GM23338 (cell line): Measurements from ENCODE around the gene RAD51B. TPM values are rescaled to one million over a fixed set of nuclear protein-coding genes. Genes with fewer than 3 reads are reported as not detected.

Source experiments
- ATAC-seq: fragments of 200-7000 bp; cut with Tn5 transposase; 3 replicates; pipeline ENCODE4 v1.9.1; 2020
- DNase-seq: peaks from one replicate; pipeline ENCODE4 v3.0.0-alpha.2; 2015; ENCODE audit warnings: low spot score
- H2AFZ ChIP-seq: fragments of 200-600 bp; sonication (generic); 2 replicates; pipeline ENCODE4 v1.8.0; 2016; ENCODE audit warnings: antibody characterized with exemption, mild to moderate bottlenecking, moderate library complexity
- H3F3A ChIP-seq: fragments of 200-600 bp; sonication (generic); replicated peaks from 2 replicates; pipeline ENCODE4 v1.8.0; 2017; ENCODE audit warnings: antibody characterized with exemption, mixed run types, low read depth
- H3K27ac ChIP-seq: fragments of 200-600 bp; sonication (generic); 2 replicates; pipeline ENCODE4 v1.6.1; 2016; ENCODE audit warnings: low read depth
- H3K27me3 ChIP-seq: fragments of 200-600 bp; sonication (generic); 2 replicates; pipeline ENCODE4 v1.8.0; 2016; ENCODE audit warnings: mild to moderate bottlenecking, mixed run types, moderate library complexity; ENCODE audit not compliant: insufficient read depth
- H3K36me3 ChIP-seq: fragments of 200-600 bp; sonication (generic); 2 replicates; pipeline ENCODE4 v1.8.0; 2016; ENCODE audit warnings: mild to moderate bottlenecking; ENCODE audit not compliant: insufficient read depth
- H3K4me1 ChIP-seq: fragments of 200-600 bp; sonication (generic); 2 replicates; pipeline ENCODE4 v1.8.0; 2016; ENCODE audit warnings: mild to moderate bottlenecking, moderate library complexity; ENCODE audit not compliant: insufficient read depth
- H3K4me2 ChIP-seq: fragments of 200-600 bp; sonication (generic); 2 replicates; pipeline ENCODE4 v1.7.1; 2017; ENCODE audit warnings: mixed run types
- H3K4me3 ChIP-seq: fragments of 200-600 bp; sonication (generic); 2 replicates; pipeline ENCODE4 v1.6.1; 2016; ENCODE audit warnings: mixed run types
- H3K79me2 ChIP-seq: fragments of 200-600 bp; sonication (generic); replicated peaks from 2 replicates; pipeline ENCODE4 v1.8.0; 2017; ENCODE audit warnings: mild to moderate bottlenecking; ENCODE audit not compliant: insufficient read depth
- H3K9me2 ChIP-seq: fragments of 200-600 bp; sonication (generic); 2 replicates; pipeline ENCODE4 v1.8.0; 2017; ENCODE audit not compliant: insufficient read depth
- H4K20me1 ChIP-seq: fragments of 200-600 bp; sonication (generic); replicated peaks from 2 replicates; pipeline ENCODE4 v1.8.0; 2017; ENCODE audit warnings: mild to moderate bottlenecking; ENCODE audit not compliant: insufficient read depth
- H3K27ac Mint-ChIP-seq: 2 replicates; pipeline ENCODE4 v1.8.0; 2020; ENCODE audit warnings: inconsistent platforms, mild to moderate bottlenecking, moderate library complexity, mixed read lengths
- H3K27me3 Mint-ChIP-seq: 3 replicates; pipeline ENCODE4 v1.8.0; 2022; ENCODE audit warnings: low read depth, mild to moderate bottlenecking, moderate library complexity, mixed read lengths, inconsistent platforms; ENCODE audit not compliant: insufficient read depth, poor library complexity
- H3K36me3 Mint-ChIP-seq: 3 replicates; pipeline ENCODE4 v1.8.0; 2021; ENCODE audit warnings: low read depth, mild to moderate bottlenecking, inconsistent platforms, moderate library complexity, mixed read lengths
- H3K4me1 Mint-ChIP-seq: 3 replicates; pipeline ENCODE4 v1.8.0; 2020; ENCODE audit warnings: mild to moderate bottlenecking, inconsistent platforms, mixed read lengths
- H3K4me3 Mint-ChIP-seq: 3 replicates; pipeline ENCODE4 v1.8.0; 2021; ENCODE audit warnings: moderate library complexity, mild to moderate bottlenecking, inconsistent platforms, mixed read lengths
- H3K9me3 Mint-ChIP-seq: 3 replicates; pipeline ENCODE4 v1.8.0; 2020; ENCODE audit warnings: moderate library complexity, mild to moderate bottlenecking, inconsistent platforms, mixed read lengths
- CREB1 ChIP-seq: fragments of 250-450 bp; sonication (Bioruptor Pico); IDR thresholded peaks from 2 replicates; pipeline ENCODE4 v1.5.0; 2020; ENCODE audit warnings: low read depth, mild to moderate bottlenecking, moderate library complexity
- CTCF ChIP-seq, 2 experiments: fragments of 200-600 bp in 1 of 2; sonication (generic) in 1 of 2; conservative IDR thresholded peaks; 2 replicates each; pipeline versions ENCODE4 v1.5.1 to v1.6.1; 2016 to 2017; ENCODE audit warnings: antibody characterized with exemption in 2 of 2, low read depth in 2 of 2, mild to moderate bottlenecking in 2 of 2, moderate library complexity in 1 of 2
- ETS1 ChIP-seq: IDR thresholded peaks from 2 replicates; pipeline ENCODE4 v1.6.1; 2016; ENCODE audit warnings: antibody characterized with exemption
- EZH2phosphoT487 ChIP-seq: fragments of 200-600 bp; sonication (generic); IDR thresholded peaks from one replicate; pipeline ENCODE4 v1.8.1; 2018; ENCODE audit warnings: antibody characterized with exemption; ENCODE audit not compliant: unreplicated experiment
- JUNB ChIP-seq: IDR thresholded peaks from one replicate; pipeline ENCODE4 v1.6.1; 2016; ENCODE audit warnings: antibody characterized with exemption; ENCODE audit not compliant: unreplicated experiment
- NANOG ChIP-seq: IDR thresholded peaks from 2 replicates; pipeline ENCODE4 v1.6.1; 2016; ENCODE audit warnings: antibody characterized with exemption, borderline replicate concordance
- REST ChIP-seq: IDR thresholded peaks from one replicate; pipeline ENCODE4 v1.6.1; 2018; ENCODE audit warnings: antibody characterized with exemption; ENCODE audit not compliant: unreplicated experiment
- STAT1 ChIP-seq: IDR thresholded peaks from one replicate; pipeline ENCODE4 v1.6.1; 2016; ENCODE audit warnings: antibody characterized with exemption; ENCODE audit not compliant: unreplicated experiment
- ZNF114 ChIP-seq: fragments of 250-450 bp; sonication (Bioruptor Pico); IDR thresholded peaks from 2 replicates; pipeline ENCODE4 v1.5.0; 2020; ENCODE audit warnings: mild to moderate bottlenecking, moderate library complexity
- polyA plus RNA-seq: library from polyadenylated mRNA; unstranded; fragments of >200 nt; fragmentation: Nextera tagmentation; extraction: Ambion mirVana; gene quantifications from 2 replicates; pipeline ENCODE4 v1.2.1, GENCODE V29; 2016
- total RNA-seq: library from RNA; depleted of rRNA; stranded (reverse); fragments of >200 nt; shearing (Covaris generic); gene quantifications from 2 replicates; pipeline ENCODE4 v1.2.3, GENCODE V29; 2014
- TF ChIP-seq, protein P1 (sequence below): fragments of 250-450 bp; sonication (Bioruptor Pico); IDR thresholded peaks from 2 replicates; pipeline ENCODE4 v1.5.0; 2020; ENCODE audit warnings: mild to moderate bottlenecking, moderate library complexity

The RAD51B gene
- total and polyA plus RNA-seq, 2 experiments from 2014 or later = 15.7 to 29.1 TPM

- TF ChIP-seq ETS1 (no peak), EZH2phosphoT487 (no peak), REST (no peak), ZNF114 (CRISPR knock-in tag) (no peak)
Observed at GRCh38 chr14:68589447-68590200, 770.0 kb downstream of the RAD51B start (continued).

DNA sequence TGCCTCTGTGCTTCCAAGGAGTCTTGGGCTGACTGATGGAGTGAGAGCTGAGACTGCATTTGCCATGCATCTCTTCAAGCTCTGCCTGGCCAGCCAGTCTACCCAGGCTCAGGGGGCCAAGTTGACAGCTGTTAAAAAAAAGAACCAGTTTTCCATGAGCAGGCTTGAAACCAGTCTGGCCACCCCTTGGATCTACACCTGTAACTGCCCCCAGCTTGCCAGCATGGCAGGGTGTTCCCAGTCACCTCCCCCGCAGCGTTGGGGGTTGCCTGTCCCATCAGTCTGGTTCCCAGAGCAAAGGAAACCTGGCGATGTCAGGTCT lies 770.6 kb downstream of the RAD51B start:
- Mint-ChIP-seq H3K27ac (no peak overlapping the region), H3K36me3 (no peaks in the 10 kb centered on the region; the same call in 1 of the 3 replicates), H3K27me3 (peaks cover 19% of the 10 kb centered on the region), H3K4me1 (peaks cover 65% of the 10 kb centered on the region), H3K9me3 (peaks cover 3% of the 10 kb centered on the region; the same call in 1 of the 3 replicates), H3K4me3 (no peak overlapping the region)
- TF ChIP-seq, protein P1, sequence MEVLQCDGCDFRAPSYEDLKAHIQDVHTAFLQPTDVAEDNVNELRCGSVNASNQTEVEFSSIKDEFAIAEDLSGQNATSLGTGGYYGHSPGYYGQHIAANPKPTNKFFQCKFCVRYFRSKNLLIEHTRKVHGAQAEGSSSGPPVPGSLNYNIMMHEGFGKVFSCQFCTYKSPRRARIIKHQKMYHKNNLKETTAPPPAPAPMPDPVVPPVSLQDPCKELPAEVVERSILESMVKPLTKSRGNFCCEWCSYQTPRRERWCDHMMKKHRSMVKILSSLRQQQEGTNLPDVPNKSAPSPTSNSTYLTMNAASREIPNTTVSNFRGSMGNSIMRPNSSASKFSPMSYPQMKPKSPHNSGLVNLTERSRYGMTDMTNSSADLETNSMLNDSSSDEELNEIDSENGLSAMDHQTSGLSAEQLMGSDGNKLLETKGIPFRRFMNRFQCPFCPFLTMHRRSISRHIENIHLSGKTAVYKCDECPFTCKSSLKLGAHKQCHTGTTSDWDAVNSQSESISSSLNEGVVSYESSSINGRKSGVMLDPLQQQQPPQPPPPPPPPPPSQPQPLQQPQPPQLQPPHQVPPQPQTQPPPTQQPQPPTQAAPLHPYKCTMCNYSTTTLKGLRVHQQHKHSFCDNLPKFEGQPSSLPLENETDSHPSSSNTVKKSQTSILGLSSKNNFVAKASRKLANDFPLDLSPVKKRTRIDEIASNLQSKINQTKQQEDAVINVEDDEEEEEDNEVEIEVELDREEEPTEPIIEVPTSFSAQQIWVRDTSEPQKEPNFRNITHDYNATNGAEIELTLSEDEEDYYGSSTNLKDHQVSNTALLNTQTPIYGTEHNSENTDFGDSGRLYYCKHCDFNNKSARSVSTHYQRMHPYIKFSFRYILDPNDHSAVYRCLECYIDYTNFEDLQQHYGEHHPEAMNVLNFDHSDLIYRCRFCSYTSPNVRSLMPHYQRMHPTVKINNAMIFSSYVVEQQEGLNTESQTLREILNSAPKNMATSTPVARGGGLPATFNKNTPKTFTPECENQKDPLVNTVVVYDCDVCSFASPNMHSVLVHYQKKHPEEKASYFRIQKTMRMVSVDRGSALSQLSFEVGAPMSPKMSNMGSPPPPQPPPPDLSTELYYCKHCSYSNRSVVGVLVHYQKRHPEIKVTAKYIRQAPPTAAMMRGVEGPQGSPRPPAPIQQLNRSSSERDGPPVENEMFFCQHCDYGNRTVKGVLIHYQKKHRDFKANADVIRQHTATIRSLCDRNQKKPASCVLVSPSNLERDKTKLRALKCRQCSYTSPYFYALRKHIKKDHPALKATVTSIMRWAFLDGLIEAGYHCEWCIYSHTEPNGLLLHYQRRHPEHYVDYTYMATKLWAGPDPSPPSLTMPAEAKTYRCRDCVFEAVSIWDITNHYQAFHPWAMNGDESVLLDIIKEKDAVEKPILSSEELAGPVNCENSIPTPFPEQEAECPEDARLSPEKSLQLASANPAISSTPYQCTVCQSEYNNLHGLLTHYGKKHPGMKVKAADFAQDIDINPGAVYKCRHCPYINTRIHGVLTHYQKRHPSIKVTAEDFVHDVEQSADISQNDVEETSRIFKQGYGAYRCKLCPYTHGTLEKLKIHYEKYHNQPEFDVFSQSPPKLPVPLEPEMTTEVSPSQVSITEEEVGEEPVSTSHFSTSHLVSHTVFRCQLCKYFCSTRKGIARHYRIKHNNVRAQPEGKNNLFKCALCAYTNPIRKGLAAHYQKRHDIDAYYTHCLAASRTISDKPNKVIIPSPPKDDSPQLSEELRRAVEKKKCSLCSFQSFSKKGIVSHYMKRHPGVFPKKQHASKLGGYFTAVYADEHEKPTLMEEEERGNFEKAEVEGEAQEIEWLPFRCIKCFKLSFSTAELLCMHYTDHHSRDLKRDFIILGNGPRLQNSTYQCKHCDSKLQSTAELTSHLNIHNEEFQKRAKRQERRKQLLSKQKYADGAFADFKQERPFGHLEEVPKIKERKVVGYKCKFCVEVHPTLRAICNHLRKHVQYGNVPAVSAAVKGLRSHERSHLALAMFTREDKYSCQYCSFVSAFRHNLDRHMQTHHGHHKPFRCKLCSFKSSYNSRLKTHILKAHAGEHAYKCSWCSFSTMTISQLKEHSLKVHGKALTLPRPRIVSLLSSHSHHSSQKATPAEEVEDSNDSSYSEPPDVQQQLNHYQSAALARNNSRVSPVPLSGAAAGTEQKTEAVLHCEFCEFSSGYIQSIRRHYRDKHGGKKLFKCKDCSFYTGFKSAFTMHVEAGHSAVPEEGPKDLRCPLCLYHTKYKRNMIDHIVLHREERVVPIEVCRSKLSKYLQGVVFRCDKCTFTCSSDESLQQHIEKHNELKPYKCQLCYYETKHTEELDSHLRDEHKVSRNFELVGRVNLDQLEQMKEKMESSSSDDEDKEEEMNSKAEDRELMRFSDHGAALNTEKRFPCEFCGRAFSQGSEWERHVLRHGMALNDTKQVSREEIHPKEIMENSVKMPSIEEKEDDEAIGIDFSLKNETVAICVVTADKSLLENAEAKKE (CRISPR knock-in tag) = no peak
- TF ChIP-seq CTCF (conservative IDR thresholded peaks at IDR 0.05; ENCODE audit: low read depth in 2 of 2) = no peak
- no peak for TF ChIP-seq CREB1
- TF ChIP-seq NANOG = no peak
- TF ChIP-seq ZNF114 (CRISPR knock-in tag) = no peak
- no peak for TF ChIP-seq STAT1
- TF ChIP-seq ETS1 = no peak
- TF ChIP-seq JUNB = no peak
- Histone ChIP-seq H3K27ac (no peak overlapping the region), H2AFZ (no peak overlapping the region), H3K4me2 (no peak overlapping the region), H3K27me3 (no peaks in the 10 kb centered on the region), H3K36me3 (no peaks in the 10 kb centered on the region), H3K4me1 (peaks cover 34% of the 10 kb centered on the region), H3F3A (no peaks in the 10 kb centered on the region), H3K4me3 (no peak overlapping the region), H3K9me2 (peaks cover 10% of the 10 kb centered on the region; the same call in 1 of the 2 replicates), H4K20me1 (no peaks in the 10 kb centered on the region), H3K79me2 (no peaks in the 10 kb centered on the region)
- ATAC-seq = no peak
- no peak for DNase-seq
